ENCODE measurements around the gene SGSH. TPM values are rescaled to one million over a fixed set of nuclear protein-coding genes. Genes with fewer than 3 reads are reported as not detected.
A peak's percentile ranks its signal among the peaks of the same experiment; 100 is the strongest.

Gene SGSH
- total RNA-seq, 1 experiment from 2014 or later: 33.4 TPM

DNA sequence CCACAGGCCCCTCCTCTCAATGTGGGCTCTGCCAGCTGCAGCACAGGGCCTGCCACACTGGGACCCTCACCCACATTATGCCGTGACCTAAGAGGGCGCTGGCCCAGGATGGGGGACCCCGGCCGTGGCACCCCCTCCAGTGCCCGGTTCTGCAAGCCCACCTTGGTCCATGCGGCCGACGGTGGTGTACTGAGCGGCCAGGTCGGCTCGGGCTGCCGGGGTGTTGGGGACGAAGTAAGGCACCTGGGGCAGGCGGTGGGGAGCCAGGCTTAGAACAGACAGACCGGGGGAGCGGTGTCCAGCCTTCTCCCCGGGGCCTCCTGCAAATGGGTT lies 6.5 kb downstream of the SGSH start:
- ChIA-PET CTCF (no interaction called here), POLR2A (ENCODE audit: low non-redundant PET) (no interaction called here)
- no peaks in the 10 kb centered on the region for H3K27me3 ChIP-seq (replicated peaks; ENCODE audit: insufficient read depth, low read depth, low read length, poor library complexity)
- peak overlapping the region; percentile 66 for H3K27ac ChIP-seq (ENCODE audit: low read depth, low read length, poor library complexity, severe bottlenecking)
- intact Hi-C loops (cut with micrococcal nuclease; ENCODE audit: unreplicated experiment): no loop called here
- no peak for TF ChIP-seq CTCF (conservative IDR thresholded peaks at IDR 0.05; ENCODE audit: low read depth, low read length)
- no peak for TF ChIP-seq EZH2 (IDR thresholded peaks at IDR 0.05; ENCODE audit: borderline replicate concordance, low read depth, low read length, poor library complexity, severe bottlenecking)
- H3K36me3 ChIP-seq (ENCODE audit: insufficient read depth, low read length, poor library complexity, severe bottlenecking): no peaks in the 10 kb centered on the region
- no peak for DNase-seq (ENCODE audit: low spot score)
- no TSS peak for BruUV-seq (replicated peaks)
- H3K9me3 ChIP-seq (ENCODE audit: low read depth, low read length, poor library complexity, severe bottlenecking): no peaks in the 10 kb centered on the region
- peaks cover 23% of the 10 kb centered on the region for H3K4me1 ChIP-seq (ENCODE audit: insufficient read depth, low read length, poor library complexity, severe bottlenecking)
- no peak overlapping the region for H3K4me3 ChIP-seq (ENCODE audit: low read depth, low read length, poor library complexity, severe bottlenecking)

DNA sequence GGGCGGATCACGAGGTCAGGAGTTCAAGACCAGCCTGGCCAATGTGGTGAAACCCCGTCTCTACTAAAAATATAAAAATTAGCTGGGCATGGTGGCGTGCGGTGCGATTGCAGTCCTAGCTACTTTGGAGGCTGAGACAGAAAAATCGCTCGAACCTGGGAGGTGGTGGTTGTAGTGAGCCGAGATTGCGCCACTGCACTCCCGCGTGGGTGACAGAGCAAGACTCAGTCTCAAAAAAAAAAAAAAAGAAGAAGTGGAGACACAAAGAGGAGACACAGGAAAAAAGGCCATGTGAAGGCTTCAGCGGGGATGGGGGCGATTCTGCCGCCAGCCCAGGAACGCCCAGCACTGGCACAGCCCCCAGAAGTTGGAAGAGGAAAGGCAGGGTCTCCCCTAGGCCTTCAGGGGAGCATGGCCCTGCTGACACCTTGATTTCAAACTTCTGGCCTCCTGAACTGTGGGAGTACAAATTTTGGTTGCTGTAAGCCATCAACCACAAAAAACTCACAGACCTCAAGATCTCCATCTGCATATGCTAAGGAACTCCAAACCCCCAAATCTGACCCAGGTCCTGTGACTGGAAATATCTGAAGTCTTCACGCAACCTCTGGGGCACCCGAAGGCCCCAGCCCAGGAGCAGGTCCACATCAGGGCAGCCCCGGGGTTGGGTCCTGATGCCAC lies 7.0 kb downstream of the SGSH start:
- peaks cover 23% of the 10 kb centered on the region for H3K4me1 ChIP-seq (ENCODE audit: insufficient read depth, low read length, poor library complexity, severe bottlenecking)
- no peak for TF ChIP-seq CTCF (conservative IDR thresholded peaks at IDR 0.05; ENCODE audit: low read depth, low read length)
- no peak for TF ChIP-seq EZH2 (IDR thresholded peaks at IDR 0.05; ENCODE audit: borderline replicate concordance, low read depth, low read length, poor library complexity, severe bottlenecking)
- peak; percentile 35 for DNase-seq (ENCODE audit: low spot score)
- H3K27ac ChIP-seq (ENCODE audit: low read depth, low read length, poor library complexity, severe bottlenecking): peak overlapping the region; percentile 66
- CTCF ChIA-PET: no interaction called here
- BruUV-seq (replicated peaks): no TSS peak
- POLR2A ChIA-PET (ENCODE audit: low non-redundant PET): no interaction called here
- no peaks in the 10 kb centered on the region for H3K9me3 ChIP-seq (ENCODE audit: low read depth, low read length, poor library complexity, severe bottlenecking)
- no peaks in the 10 kb centered on the region for H3K36me3 ChIP-seq (ENCODE audit: insufficient read depth, low read length, poor library complexity, severe bottlenecking)
- no peak overlapping the region for H3K4me3 ChIP-seq (ENCODE audit: low read depth, low read length, poor library complexity, severe bottlenecking)
- intact Hi-C loops (cut with micrococcal nuclease; ENCODE audit: unreplicated experiment): no loop called here
- no peaks in the 10 kb centered on the region for H3K27me3 ChIP-seq (replicated peaks; ENCODE audit: insufficient read depth, low read depth, low read length, poor library complexity)

DNA sequence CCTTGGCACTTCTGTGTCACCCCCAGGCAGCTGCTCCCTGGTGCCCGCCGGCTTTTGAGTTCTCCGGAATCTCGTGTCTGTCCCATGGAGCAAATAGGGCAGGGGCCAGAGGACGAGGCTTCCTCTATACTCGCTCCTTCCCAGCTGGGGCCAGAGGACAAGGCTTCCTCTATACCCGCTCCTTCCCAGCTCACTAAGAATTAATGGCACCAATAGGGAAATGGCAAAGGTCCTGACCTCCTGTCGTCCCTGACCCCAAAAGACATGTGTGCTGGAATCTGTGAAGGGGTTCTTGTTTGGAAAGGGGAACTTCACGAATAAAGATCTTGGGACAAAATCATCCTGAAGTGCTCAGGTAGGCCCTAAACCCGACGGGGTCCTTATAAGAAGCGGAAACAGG lies 7.6 kb downstream of the SGSH start:
- H3K36me3 ChIP-seq (ENCODE audit: insufficient read depth, low read length, poor library complexity, severe bottlenecking): no peaks in the 10 kb centered on the region
- peaks cover 23% of the 10 kb centered on the region for H3K4me1 ChIP-seq (ENCODE audit: insufficient read depth, low read length, poor library complexity, severe bottlenecking)
- no peak for DNase-seq (ENCODE audit: low spot score)
- H3K9me3 ChIP-seq (ENCODE audit: low read depth, low read length, poor library complexity, severe bottlenecking): no peaks in the 10 kb centered on the region
- no TSS peak for BruUV-seq (replicated peaks)
- intact Hi-C loops (cut with micrococcal nuclease; ENCODE audit: unreplicated experiment): no loop called here
- ChIA-PET POLR2A (ENCODE audit: low non-redundant PET) (no interaction called here), CTCF (no interaction called here)
- H3K4me3 ChIP-seq (ENCODE audit: low read depth, low read length, poor library complexity, severe bottlenecking): no peak overlapping the region
- no peak for TF ChIP-seq CTCF (conservative IDR thresholded peaks at IDR 0.05; ENCODE audit: low read depth, low read length)
- no peak for TF ChIP-seq EZH2 (IDR thresholded peaks at IDR 0.05; ENCODE audit: borderline replicate concordance, low read depth, low read length, poor library complexity, severe bottlenecking)
- peak overlapping the region; percentile 66 for H3K27ac ChIP-seq (ENCODE audit: low read depth, low read length, poor library complexity, severe bottlenecking)
- H3K27me3 ChIP-seq (replicated peaks; ENCODE audit: insufficient read depth, low read depth, low read length, poor library complexity): no peaks in the 10 kb centered on the region

Data from A673 (cell line).